ENCODE measurements around the gene ACP2. TPM values are rescaled to one million over a fixed set of nuclear protein-coding genes. Genes with fewer than 3 reads are reported as not detected.

Gene ACP2
- 38.3 and 56.3 TPM in 2 replicates for total RNA-seq

GRCh38 chr11:47248664-47249377 is at the start of gene ACP2:
Gene ACP2, minus strand, starts transcription at chr11:47248814. Its CDS starts 25 bp downstream, at chr11:47248789.

GRCh38 chr11:47269829-47270305 is 21.3 kb upstream of the ACP2 start, which contains the start of gene MADD:
Gene MADD, plus strand, starts transcription at chr11:47270133.

GRCh38 chr11:47257517-47258316 is 9.1 kb upstream of the ACP2 start, which contains the start of gene NR1H3:
Gene NR1H3, plus strand, starts transcription at chr11:47257996. Its CDS starts 1,221 bp downstream, at chr11:47259217.

Other genes with a start within 250 kb of the ACP2 start
- 76.3 and 88.0 TPM in 2 replicates for gene ARFGAP2, start 71.9 kb downstream of the ACP2 start, total RNA-seq
- gene PACSIN3, start 62.4 kb downstream of the ACP2 start, total RNA-seq: 30.0 and 42.7 TPM in 2 replicates
- 21.3 and 43.2 TPM in 2 replicates for gene DDB2, start 33.8 kb downstream of the ACP2 start, total RNA-seq
- gene NR1H3, start 9.2 kb upstream of the ACP2 start, total RNA-seq: 8.8 and 15.7 TPM in 2 replicates
- 18.4 and 22.1 TPM in 2 replicates for gene MADD, start 21.3 kb upstream of the ACP2 start, total RNA-seq
- not detected in 2 replicates for gene MYBPC3, start 103.9 kb upstream of the ACP2 start, total RNA-seq
- not detected in 2 replicates for gene SPI1, start 129.7 kb upstream of the ACP2 start, total RNA-seq
- gene SLC39A13, start 159.8 kb upstream of the ACP2 start, total RNA-seq: 110 and 188 TPM in 2 replicates
- 85.3 and 192 TPM in 2 replicates for gene PSMC3, start 177.6 kb upstream of the ACP2 start, total RNA-seq
- not detected in 2 replicates for gene RAPSN, start 200.3 kb upstream of the ACP2 start, total RNA-seq

Data from mesangial cell (primary cell).